Ovary (tissue), 9 donors: ENCODE results near the gene FAM241B. TPM values are rescaled to one million over a fixed set of nuclear protein-coding genes. Genes with fewer than 3 reads are reported as not detected.
A peak's percentile ranks its signal among the peaks of the same experiment; 100 is the strongest.

ENCODE experiments used
- DNase-seq, 5 donors: peaks; one replicate each; pipeline ENCODE4 v3.0.0-alpha.2; 2019 to 2020
- H3K27ac ChIP-seq, 2 donors: fragments of 200-600 bp; one replicate each; pipeline versions ENCODE4 v1.5.1 to v1.8.0; 2019 to 2022
- H3K27me3 ChIP-seq: fragments of 200-600 bp; one replicate; pipeline ENCODE4 v1.8.0; 2022
- H3K36me3 ChIP-seq: fragments of 200-600 bp; sonication (generic); one replicate; pipeline ENCODE4 v1.5.1; 2019
- H3K4me1 ChIP-seq: one replicate; pipeline ENCODE4 v1.8.1; 2013; ENCODE audit warnings: mild to moderate bottlenecking, moderate library complexity; ENCODE audit not compliant: insufficient read depth
- H3K4me3 ChIP-seq: fragments of 200-600 bp; sonication (generic); one replicate; pipeline ENCODE4 v1.5.1; 2017
- H3K9me3 ChIP-seq, 2 donors: fragments of 200-600 bp in 1 of 2; sonication (generic) in 1 of 2; one replicate each; pipeline versions ENCODE4 v1.5.1 to v1.8.1; 2013 to 2019; ENCODE audit warnings: mild to moderate bottlenecking in 1 of 2, moderate library complexity in 1 of 2
- EP300 ChIP-seq: sonication (generic); formaldehyde crosslinking; IDR thresholded peaks from one replicate; pipeline ENCODE4 v1.6.1; 2017; ENCODE audit warnings: antibody characterized with exemption
- POLR2A ChIP-seq: fragments of 450-650 bp; IDR thresholded peaks from one replicate; pipeline ENCODE4 v1.6.1; 2017; ENCODE audit warnings: antibody characterized with exemption, mild to moderate bottlenecking, moderate library complexity
- WGBS, 3 donors: extraction: QIAGEN DNeasy Blood & Tissue Kit in 1 of 3; methylation state at CpG; one replicate each; pipeline versions ENCODE4 v1.1.5 to v1.1.7; 2013 to 2017; 5-methylcytosine and 5-hydroxymethylcytosine counted together
- intact Hi-C, 4 donors: fragments of 100-400 bp; cut with DNase I; formaldehyde crosslinking; loops; one replicate each; pipeline versions ENCODE4 v1.11.0 to v1.15.1; 2022 to 2023
- polyA plus RNA-seq, 2 donors: library from polyadenylated mRNA; stranded (reverse); fragments of 200-250 nt in 1 of 2; fragments of 350-450 nt in 1 of 2; fragmentation: Illumina TruSeq in 1 of 2; extraction: RNeasy Lipid Tissue Mini Kit (QIAGEN cat#74804) in 1 of 2; gene quantifications; one replicate each; pipeline ENCODE4 v1.2.3, GENCODE V29; 2013 to 2014
- total RNA-seq, 7 donors: library from RNA; depleted of rRNA in 2 of 7; stranded (reverse); fragments of >200 nt in 2 of 7; fragmentation: NEBNext Ultra II Directional in 3 of 7; extraction: Animal tissue kit (Norgen Biotek cat#: 25700) in 3 of 7; gene quantifications; one replicate each; pipeline versions ENCODE4 v1.1.0 to v1.2.4, GENCODE V29; 2016 to 2023
- TF ChIP-seq, protein P1 (sequence below), 3 donors: fragments of 450-650 bp in 2 of 3; fragments of 200-600 bp in 1 of 3; IDR thresholded peaks; one replicate each; pipeline versions ENCODE4 v1.5.1 to v1.8.0; 2016 to 2022; ENCODE audit warnings: antibody characterized with exemption in 3 of 3, mild to moderate bottlenecking in 1 of 3
- donor health status: DM: no; HTN: no; CAD: no; lungs with moderate emphysema.
- donor health status: DM: no; HTN: no; CAD: no.
- donor health status: Bipolar disorder and iron deficiency.
- donor health status: DM: yes; HTN: yes; CAD: no.
- donor health status: DM: no; HTN: no; CAD: no.
- donor health status: DM: yes; HTN: yes; CAD: no.

The FAM241B gene
- total and polyA plus RNA-seq, 9 donors, result 1.2 to 3.1 (median 2.0) TPM

DNA sequence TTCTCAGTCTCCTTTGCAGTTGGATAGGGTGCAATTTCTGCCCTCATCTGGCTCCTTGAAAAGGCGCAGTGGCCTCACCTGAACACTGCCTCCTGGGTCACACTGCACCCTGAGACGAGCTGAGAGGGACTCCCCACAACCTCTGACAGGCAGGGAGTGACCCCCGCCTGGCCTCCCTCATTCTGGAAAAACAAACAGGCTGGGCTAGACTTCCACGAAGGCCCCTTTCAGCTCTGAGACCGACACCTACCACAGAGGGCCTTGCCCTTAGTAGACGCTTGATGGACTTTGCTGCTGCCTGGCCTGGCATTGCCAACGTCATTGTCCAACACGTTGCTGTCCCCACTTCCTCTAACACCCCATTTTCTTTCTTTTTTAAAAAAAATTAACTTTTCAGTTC is 8.6 kb downstream of the FAM241B start:
- intact Hi-C loops, result no loop called here
- H3K9me3 ChIP-seq, result no peaks in the 10 kb centered on the region
- no peak overlapping the region for H3K27ac ChIP-seq
- H3K36me3 ChIP-seq, result no peaks in the 10 kb centered on the region
- no peaks in the 10 kb centered on the region for H3K27me3 ChIP-seq
- TF ChIP-seq POLR2A (no peak), EP300 (no peak)
- TF ChIP-seq, protein P1, sequence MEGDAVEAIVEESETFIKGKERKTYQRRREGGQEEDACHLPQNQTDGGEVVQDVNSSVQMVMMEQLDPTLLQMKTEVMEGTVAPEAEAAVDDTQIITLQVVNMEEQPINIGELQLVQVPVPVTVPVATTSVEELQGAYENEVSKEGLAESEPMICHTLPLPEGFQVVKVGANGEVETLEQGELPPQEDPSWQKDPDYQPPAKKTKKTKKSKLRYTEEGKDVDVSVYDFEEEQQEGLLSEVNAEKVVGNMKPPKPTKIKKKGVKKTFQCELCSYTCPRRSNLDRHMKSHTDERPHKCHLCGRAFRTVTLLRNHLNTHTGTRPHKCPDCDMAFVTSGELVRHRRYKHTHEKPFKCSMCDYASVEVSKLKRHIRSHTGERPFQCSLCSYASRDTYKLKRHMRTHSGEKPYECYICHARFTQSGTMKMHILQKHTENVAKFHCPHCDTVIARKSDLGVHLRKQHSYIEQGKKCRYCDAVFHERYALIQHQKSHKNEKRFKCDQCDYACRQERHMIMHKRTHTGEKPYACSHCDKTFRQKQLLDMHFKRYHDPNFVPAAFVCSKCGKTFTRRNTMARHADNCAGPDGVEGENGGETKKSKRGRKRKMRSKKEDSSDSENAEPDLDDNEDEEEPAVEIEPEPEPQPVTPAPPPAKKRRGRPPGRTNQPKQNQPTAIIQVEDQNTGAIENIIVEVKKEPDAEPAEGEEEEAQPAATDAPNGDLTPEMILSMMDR (IDR thresholded peaks at IDR 0.05), result no peak
- DNase-seq, result no peak
- no peaks in the 10 kb centered on the region for H3K4me1 ChIP-seq
- no peak overlapping the region for H3K4me3 ChIP-seq
- 62 to 66% (median 63%) methylated on average over 8 of the region's 8 CpGs for WGBS, 3 donors

DNA sequence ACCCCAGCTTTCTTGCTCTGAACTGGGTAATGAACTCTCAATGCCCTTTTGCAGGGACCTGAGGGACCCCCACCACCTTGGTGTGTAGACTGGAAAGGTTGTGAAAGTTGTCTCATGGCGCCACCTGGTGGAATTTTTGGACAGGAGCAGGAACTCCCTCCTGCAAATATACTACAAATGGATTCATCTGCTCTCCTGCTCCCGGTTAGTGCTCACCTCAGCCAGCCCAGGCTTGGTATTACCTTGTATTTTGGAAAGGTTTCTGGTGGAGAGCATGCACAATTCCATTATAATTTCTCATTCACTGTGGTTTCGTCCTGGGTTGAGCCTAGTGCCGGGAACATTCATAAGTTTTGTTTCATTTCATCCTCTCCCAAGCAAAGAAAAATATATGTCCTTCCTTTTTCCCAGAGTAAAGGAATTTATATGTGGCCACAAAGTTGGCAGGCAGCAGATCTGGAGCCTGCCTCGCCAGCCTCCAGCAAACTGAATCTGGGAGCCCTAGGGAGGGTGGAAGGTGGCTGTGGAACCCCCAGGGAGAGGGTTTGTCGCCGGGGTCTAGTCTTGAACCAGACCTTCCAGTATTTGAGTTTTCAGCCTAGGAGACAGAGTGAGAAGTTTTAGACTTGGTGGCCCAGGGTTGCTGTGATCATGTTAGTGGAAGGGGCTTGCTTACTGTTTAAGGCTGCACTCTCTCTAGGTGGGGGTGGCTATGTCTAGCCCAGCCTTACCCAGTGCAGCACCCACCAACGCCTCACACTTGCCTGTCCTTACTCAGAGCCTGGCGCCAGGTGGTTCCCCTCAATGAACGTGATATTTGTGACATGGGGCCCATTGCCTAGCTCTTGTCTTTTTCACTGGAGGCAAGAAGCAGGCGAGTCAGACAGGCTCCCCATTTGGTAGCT is 9.5 kb downstream of the FAM241B start:
- no peak overlapping the region for H3K27ac ChIP-seq
- intact Hi-C loops, result loop anchor here in 3 of 4 donors (5.0 to 10.0 kb wide), 6 partner anchors 75 to 278 kb away; partner anchors contain the start of gene COL13A1 (in 1 of the 3)
- H3K4me3 ChIP-seq, result no peak overlapping the region
- WGBS, 3 donors, result 40 to 43% (median 41%) methylated on average over 11 of the region's 11 CpGs
- no peaks in the 10 kb centered on the region for H3K9me3 ChIP-seq
- no peaks in the 10 kb centered on the region for H3K27me3 ChIP-seq
- no peaks in the 10 kb centered on the region for H3K36me3 ChIP-seq
- DNase-seq, result peak in 4 of 5 donors; percentile 23 to 55 (median 46)
- TF ChIP-seq, protein P1 (IDR thresholded peaks at IDR 0.05), result peak in 2 of 3 donors; percentile 30 to 49
- no peak for TF ChIP-seq EP300
- H3K4me1 ChIP-seq, result no peaks in the 10 kb centered on the region

DNA sequence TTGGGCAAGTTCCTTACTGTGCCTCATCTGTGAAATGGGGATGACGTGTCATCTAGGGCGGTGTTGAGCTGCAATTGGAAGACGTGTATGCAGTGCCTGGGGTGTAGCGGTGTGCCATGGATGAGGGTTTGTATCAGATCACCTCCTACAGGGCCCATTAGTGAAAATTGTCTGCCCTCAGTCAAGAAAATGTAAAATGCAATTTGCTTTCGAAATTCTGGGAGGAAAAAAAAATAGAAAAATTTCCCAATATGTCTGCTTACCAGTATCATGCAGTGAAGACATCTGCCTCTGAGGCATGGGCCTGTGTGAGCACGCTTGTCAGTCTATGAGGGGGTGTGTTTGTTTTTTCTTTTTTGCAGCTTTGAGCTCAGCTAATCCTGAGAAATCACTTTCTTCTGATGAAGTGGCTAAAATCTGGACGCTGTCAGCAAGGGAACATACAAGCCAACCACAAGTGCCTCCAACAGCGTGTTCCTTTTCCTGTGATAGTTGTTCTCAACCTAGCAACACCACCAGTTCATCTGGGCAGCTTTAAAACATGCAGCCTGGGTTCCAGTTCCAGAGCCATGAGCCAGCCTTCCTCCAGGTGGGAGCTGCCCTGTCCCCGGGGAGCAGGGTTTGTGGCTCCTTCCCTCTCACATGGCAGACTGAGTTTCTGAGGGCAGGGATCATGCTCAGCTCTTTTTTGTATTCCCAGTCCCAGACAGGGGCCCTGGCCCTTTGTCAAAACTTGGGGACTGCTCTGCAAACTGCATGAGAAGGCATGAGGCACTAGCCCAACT is 10.3 kb downstream of the FAM241B start:
- TF ChIP-seq, protein P1 (IDR thresholded peaks at IDR 0.05), result no peak
- no peak for TF ChIP-seq EP300
- TF ChIP-seq POLR2A, result no peak
- DNase-seq, result no peak
- H3K4me1 ChIP-seq, result no peaks in the 10 kb centered on the region
- WGBS, 3 donors, result 57 to 69% (median 62%) methylated on average over 9 of the region's 9 CpGs
- no peaks in the 10 kb centered on the region for H3K36me3 ChIP-seq
- H3K9me3 ChIP-seq, result no peaks in the 10 kb centered on the region
- H3K27ac ChIP-seq, result no peak overlapping the region
- H3K27me3 ChIP-seq, result no peaks in the 10 kb centered on the region
- intact Hi-C loops, result loop anchor here in 3 of 4 donors (5.0 to 10.0 kb wide), 6 partner anchors 74 to 277 kb away; partner anchors contain the start of gene COL13A1 (in 1 of the 3)
- H3K4me3 ChIP-seq, result no peak overlapping the region

DNA sequence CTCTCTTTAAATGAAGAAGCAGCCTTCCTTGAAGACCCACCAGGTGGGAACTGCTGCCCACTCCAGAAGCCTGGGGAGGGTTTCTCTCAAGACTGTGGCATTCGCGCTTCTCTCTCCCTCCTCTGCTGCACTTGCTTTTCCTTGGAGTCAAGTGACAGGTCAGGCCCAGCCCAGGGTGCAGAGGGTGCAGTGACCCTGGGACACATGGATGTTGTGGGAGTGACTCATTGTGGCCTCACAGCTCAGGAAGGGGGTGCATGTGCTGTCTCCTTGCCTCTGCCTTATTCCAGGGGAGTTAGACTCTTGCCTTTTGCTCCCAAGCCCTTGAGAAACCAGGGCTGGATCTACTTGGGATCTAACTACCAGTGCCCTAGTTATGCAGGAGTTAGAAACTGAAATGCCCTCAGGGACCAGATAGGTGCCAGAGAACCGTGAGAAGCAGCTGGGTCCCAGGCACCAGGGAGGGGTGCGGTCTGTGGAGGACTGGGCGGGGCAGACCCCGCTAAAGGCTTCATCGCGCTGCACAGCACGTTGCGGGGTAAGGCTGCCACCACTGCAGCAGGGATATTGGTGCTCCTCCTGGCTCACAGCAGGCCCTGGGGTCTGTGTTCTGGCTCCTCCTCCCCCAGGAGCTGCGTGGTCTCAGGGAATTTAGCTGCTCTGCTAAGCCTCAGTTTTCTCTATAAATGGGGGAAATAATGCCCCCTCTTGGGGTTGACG is 11.4 kb downstream of the FAM241B start:
- Histone ChIP-seq H3K36me3 (no peaks in the 10 kb centered on the region), H3K9me3 (no peaks in the 10 kb centered on the region), H3K4me3 (no peak overlapping the region), H3K4me1 (no peaks in the 10 kb centered on the region), H3K27ac (no peak overlapping the region), H3K27me3 (no peaks in the 10 kb centered on the region)
- DNase-seq, result no peak
- intact Hi-C loops, result loop anchor here in 3 of 4 donors (5.0 to 10.0 kb wide), 6 partner anchors 73 to 276 kb away; partner anchors contain the start of gene COL13A1 (in 1 of the 3)
- WGBS, 3 donors, result 71 to 77% (median 72%) methylated on average over 12 of the region's 12 CpGs
- TF ChIP-seq POLR2A, result no peak
- TF ChIP-seq EP300, result no peak
- TF ChIP-seq, protein P1 (IDR thresholded peaks at IDR 0.05), result no peak
